Measurements from ENCODE around the gene CKM.

Gene CKM

DNA sequence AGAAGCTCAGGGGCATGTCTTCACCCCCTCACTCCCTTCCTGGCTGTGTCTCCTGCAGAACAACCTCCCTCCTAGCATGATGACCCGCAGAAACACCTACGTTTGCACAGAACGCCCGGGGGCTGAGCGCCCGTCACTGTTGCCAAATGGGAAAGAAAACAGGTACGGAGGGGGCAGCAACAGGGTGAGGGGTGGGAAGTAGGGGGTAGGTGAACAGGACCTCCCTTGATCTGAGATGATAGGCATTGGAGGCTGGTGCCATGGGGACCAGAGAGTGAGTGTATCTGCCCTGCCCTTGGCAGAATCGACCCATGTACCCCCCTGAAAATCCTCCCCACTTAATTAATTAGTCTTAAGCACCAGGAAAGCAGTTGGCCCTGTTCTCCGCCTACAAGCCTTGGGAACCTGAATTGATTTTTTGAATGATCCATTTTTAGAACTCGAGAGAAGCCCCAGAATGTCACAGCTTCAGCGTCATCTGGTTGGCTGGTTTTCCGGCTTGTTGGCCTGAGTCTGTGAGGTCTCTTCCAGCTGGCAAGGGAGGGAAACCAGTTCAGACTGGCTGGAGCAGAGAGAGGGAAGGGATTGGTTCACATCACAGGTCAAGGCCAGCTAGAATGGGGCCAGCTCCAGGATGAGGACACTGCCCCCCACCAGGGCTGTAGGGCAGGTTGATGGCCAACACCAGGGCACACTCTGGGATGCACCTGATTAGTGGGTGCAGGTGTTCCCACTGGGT, 28.2 kb downstream of the CKM start:
- Histone ChIP-seq H3K27me3 (ENCODE audit: insufficient read depth, poor library complexity, severe bottlenecking) (no peaks in the 10 kb centered on the region), H3K4me3 (replicated peaks; ENCODE audit: insufficient read depth, low read length) (no peak overlapping the region), H3K27ac (replicated peaks) (no peak overlapping the region)
- TF ChIP-seq SPI1 (IDR thresholded peaks at IDR 0.05; ENCODE audit: borderline replicate concordance, low read depth) (no peak), POLR2AphosphoS5 (IDR thresholded peaks at IDR 0.05; ENCODE audit: low read depth) (no peak), GABPA (IDR thresholded peaks at IDR 0.05; ENCODE audit: low read depth) (no peak), REST (IDR thresholded peaks at IDR 0.05; ENCODE audit: insufficient replicate concordance, low read depth) (no peak)
- TF ChIP-seq, protein P1, sequence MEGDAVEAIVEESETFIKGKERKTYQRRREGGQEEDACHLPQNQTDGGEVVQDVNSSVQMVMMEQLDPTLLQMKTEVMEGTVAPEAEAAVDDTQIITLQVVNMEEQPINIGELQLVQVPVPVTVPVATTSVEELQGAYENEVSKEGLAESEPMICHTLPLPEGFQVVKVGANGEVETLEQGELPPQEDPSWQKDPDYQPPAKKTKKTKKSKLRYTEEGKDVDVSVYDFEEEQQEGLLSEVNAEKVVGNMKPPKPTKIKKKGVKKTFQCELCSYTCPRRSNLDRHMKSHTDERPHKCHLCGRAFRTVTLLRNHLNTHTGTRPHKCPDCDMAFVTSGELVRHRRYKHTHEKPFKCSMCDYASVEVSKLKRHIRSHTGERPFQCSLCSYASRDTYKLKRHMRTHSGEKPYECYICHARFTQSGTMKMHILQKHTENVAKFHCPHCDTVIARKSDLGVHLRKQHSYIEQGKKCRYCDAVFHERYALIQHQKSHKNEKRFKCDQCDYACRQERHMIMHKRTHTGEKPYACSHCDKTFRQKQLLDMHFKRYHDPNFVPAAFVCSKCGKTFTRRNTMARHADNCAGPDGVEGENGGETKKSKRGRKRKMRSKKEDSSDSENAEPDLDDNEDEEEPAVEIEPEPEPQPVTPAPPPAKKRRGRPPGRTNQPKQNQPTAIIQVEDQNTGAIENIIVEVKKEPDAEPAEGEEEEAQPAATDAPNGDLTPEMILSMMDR (IDR thresholded peaks at IDR 0.05; ENCODE audit: insufficient read depth, low read length): no peak
- DNase-seq (ENCODE audit: low read depth in 1 of 2, low spot score in 1 of 2): no peak

DNA sequence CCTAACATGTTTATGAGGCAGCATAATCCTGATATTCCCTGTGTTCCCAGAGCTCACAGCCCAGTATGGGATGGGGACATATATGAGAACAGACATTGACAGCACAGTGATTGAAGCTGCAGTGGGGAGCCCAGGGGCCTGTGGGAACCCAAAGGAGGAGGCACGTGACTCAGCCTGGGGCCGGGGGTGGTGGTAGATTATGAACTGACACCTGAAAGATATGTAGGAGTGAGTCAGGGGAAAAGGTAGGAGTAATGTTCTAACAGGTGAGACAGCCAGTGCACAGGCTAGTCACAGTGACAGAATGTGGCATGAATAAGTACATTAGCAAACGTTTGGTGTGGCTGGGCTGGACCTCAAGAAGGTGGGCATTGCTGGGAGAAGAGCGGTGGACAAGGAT, 29.0 kb downstream of the CKM start:
- no peak for DNase-seq (ENCODE audit: low read depth in 1 of 2, low spot score in 1 of 2)
- Histone ChIP-seq H3K27me3 (ENCODE audit: insufficient read depth, poor library complexity, severe bottlenecking) (no peaks in the 10 kb centered on the region), H3K4me3 (replicated peaks; ENCODE audit: insufficient read depth, low read length) (no peak overlapping the region), H3K27ac (replicated peaks) (no peak overlapping the region)
- TF ChIP-seq POLR2AphosphoS5 (IDR thresholded peaks at IDR 0.05; ENCODE audit: low read depth) (no peak), REST (IDR thresholded peaks at IDR 0.05; ENCODE audit: insufficient replicate concordance, low read depth) (no peak), GABPA (IDR thresholded peaks at IDR 0.05; ENCODE audit: low read depth) (no peak), SPI1 (IDR thresholded peaks at IDR 0.05; ENCODE audit: borderline replicate concordance, low read depth) (no peak)
- TF ChIP-seq, protein P1 (IDR thresholded peaks at IDR 0.05; ENCODE audit: insufficient read depth, low read length): no peak

- no peak for TF ChIP-seq SPI1 (IDR thresholded peaks at IDR 0.05; ENCODE audit: borderline replicate concordance, low read depth)
- H3K27me3 ChIP-seq (ENCODE audit: insufficient read depth, poor library complexity, severe bottlenecking): no peaks in the 10 kb centered on the region
- H3K27ac ChIP-seq (replicated peaks): no peak overlapping the region
- H3K4me3 ChIP-seq (replicated peaks; ENCODE audit: insufficient read depth, low read length): no peak overlapping the region
- DNase-seq (ENCODE audit: low read depth in 1 of 2, low spot score in 1 of 2): no peak
Measured at GRCh38 chr19:45291834-45292233, 30.8 kb downstream of the CKM start.

- DNase-seq (ENCODE audit: low read depth in 1 of 2, low spot score in 1 of 2): no peak
- Histone ChIP-seq H3K27ac (replicated peaks) (no peak overlapping the region), H3K4me3 (replicated peaks; ENCODE audit: insufficient read depth, low read length) (no peak overlapping the region), H3K27me3 (ENCODE audit: insufficient read depth, poor library complexity, severe bottlenecking) (no peaks in the 10 kb centered on the region)
- TF ChIP-seq GABPA (IDR thresholded peaks at IDR 0.05; ENCODE audit: low read depth) (no peak), SPI1 (IDR thresholded peaks at IDR 0.05; ENCODE audit: borderline replicate concordance, low read depth) (no peak), POLR2AphosphoS5 (IDR thresholded peaks at IDR 0.05; ENCODE audit: low read depth) (no peak)
Measured at GRCh38 chr19:45290381-45290931, 32.2 kb downstream of the CKM start.
